Hepatocyte (in vitro differentiated cells): ENCODE measurements around the gene CHRNA7.
"Not testable (repeated sequence)": the region's sequence is repeated elsewhere in the genome, so short reads cannot be mapped to it uniquely, and the experiment has no call there.

Experiments used
- CTCF ChIP-seq: fragments of 200-600 bp; sonication (generic); IDR thresholded peaks from 2 replicates; pipeline ENCODE4 v1.5.1; 2016; ENCODE audit warnings: antibody characterized with exemption, mild to moderate bottlenecking; ENCODE audit not compliant: poor library complexity
- EZH2 ChIP-seq: fragments of 200-600 bp; sonication (generic); IDR thresholded peaks from 2 replicates; pipeline ENCODE4 v1.6.1; 2016; ENCODE audit warnings: antibody characterized with exemption, mild to moderate bottlenecking, borderline replicate concordance
- EZH2phosphoT487 ChIP-seq: fragments of 200-600 bp; sonication (generic); IDR thresholded peaks from one replicate; pipeline ENCODE4 v1.6.1; 2018; ENCODE audit warnings: antibody characterized with exemption, mild to moderate bottlenecking, low read depth, moderate library complexity; ENCODE audit not compliant: unreplicated experiment, severe bottlenecking

GRCh38 chr15:32164065-32164464 lies 133.8 kb downstream of the CHRNA7 start:
- TF ChIP-seq CTCF, EZH2, EZH2phosphoT487: not testable (repeated sequence)
